Occipital lobe (tissue), 2 donors: ENCODE measurements around the gene HOXC9. TPM values are rescaled to one million over a fixed set of nuclear protein-coding genes. Genes with fewer than 3 reads are reported as not detected.

Experiments
- DNase-seq: peaks from one replicate; lab custom pipeline; 2025; lab: John Stamatoyannopoulos, UW
- total RNA-seq: library from RNA; depleted of rRNA; stranded (reverse); fragments of >200 nt; gene quantifications from one replicate; pipeline ENCODE4 v1.2.3, GENCODE V29; 2014

The HOXC9 gene
- total RNA-seq, 1 donor from 2014 or later, result not detected

DNA sequence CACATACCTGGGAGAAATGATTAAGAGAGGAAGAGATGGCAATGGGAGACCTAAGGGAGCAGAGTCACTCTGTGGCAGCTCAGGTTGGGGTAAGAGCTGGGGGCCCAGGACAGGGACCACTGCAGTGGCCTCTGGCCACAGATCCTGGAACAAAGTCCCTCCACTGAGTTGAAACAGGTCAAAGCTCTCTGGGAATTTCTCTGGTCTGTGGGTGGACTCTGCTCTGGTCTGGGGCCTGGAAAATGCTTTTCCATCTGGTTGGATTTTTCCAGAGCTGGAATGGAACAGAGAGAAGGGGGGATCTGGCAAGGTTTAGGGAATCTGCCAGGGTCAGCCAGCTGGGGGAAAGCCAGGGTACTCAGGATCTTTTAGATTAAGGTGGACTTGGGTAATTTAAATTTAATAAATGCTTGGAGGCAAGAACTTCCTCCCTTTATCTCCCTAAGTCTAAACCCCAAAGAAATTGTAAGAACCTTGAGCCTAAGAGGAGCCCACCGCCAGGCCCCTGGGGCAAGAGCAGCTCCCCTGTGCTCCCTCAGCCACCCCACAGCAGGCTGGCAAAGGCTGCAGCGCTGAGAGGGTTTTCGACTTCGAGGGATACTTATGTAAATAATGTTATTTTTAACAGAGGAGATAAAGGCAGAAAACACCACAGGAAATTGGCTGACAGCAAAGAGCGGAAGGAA lies 11.3 kb upstream of the HOXC9 start:
- no peak for DNase-seq

DNA sequence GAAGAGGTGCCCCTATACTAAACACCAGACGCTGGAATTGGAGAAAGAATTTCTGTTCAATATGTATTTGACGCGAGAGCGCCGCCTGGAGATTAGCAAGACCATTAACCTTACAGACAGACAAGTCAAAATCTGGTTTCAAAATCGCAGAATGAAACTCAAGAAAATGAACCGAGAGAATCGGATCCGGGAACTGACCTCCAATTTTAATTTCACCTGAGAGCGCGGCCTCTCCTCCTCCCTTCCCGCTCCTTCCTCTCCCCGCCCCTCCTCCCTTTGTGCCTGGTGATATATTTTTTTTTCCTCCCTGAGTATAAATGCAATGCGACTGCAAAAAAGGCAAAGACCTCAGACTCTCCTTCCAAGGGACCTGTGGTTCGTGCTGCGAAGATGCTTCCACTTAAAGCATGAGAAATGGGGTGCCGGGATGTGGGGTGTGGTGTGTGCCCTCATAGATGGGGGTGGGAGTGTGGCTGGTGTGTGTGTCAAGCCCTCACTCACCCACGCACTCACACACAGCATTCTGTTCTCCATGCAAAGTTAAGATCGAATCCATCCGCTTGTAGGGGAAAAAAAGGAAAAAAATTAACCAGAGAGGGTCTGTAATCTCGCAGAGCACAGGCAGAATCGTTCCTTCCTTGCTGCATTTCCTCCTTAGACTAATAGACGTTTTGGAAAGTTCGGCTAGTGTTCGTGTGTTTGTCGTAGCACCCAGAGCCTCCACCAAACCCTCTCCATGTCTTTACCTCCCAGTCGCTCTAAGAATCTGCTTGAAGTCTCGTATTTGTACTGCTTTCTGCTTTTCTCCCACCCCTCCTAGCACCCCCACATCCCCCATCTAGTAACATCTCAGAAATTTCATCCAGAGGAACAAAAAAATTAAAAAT lies 10.5 kb upstream of the HOXC9 start:
- DNase-seq, result no peak

DNA sequence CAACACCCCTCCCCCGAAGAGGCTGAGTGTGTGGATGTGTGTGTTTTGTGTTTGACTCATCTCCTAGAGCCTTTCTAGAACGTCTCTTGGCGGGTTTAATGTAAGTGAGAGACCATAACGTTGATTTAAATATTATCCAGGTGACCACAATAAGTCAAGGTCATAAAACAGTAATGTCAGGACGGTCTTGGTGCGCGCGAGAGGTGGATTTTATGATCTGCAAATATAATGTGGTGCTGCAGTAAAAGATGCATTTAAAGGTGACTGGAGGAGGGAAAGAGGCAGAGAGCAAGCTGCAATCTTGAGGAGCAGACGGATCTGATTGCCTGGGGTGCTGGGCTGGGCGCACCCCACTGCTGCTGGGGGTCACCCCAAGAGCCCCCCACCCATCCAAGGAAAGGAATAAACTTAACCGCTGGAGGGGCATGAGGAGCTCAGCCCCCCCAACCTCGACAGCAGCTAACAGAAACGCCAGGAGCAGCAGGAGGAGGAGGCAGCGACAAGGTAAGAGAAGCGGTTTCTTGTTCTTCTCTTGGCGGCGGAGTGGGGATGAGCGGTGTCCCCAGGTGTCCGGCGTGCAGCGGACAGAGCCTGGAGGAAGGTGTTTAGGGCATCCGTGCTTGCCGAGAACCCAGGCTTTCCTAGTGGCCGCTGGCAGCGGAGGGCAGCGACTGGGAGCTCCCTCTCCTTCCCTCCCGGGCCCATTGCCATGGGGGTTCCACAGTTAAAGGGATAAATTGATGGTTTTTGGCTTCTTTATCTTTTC lies 9.5 kb upstream of the HOXC9 start:
- DNase-seq, result no peak

DNA sequence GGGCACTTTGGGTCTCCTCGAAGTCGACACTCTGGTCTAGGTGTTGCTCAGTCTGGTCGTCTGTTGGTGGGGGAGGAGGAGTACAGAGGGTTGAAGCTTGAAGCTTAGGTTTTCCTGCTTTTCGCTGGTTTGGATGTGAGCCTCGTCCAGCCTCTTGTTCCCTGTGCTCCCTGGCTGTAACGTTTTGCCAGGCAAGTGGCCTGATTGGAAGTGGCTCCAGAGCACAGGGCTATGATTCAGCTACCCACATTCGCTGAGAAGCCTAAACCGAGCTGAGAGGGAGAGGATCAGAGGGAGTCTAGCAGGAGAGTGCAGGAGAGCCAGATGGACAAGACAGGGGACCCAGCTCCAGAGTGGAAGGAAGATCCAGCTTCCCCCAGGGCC lies 8.9 kb upstream of the HOXC9 start:
- no peak for DNase-seq

- no peak for DNase-seq
These were observed 7.5 kb upstream of the HOXC9 start for GRCh38 chr12:53992377-53992889.

GRCh38 chr12:53993162-53994008 lies 6.6 kb upstream of the HOXC9 start:
- no peak for DNase-seq

- DNase-seq, result no peak
These were observed 6.0 kb upstream of the HOXC9 start for GRCh38 chr12:53994009-53994263.

GRCh38 chr12:53994264-53995001 lies 5.5 kb upstream of the HOXC9 start:
- no peak for DNase-seq

DNA sequence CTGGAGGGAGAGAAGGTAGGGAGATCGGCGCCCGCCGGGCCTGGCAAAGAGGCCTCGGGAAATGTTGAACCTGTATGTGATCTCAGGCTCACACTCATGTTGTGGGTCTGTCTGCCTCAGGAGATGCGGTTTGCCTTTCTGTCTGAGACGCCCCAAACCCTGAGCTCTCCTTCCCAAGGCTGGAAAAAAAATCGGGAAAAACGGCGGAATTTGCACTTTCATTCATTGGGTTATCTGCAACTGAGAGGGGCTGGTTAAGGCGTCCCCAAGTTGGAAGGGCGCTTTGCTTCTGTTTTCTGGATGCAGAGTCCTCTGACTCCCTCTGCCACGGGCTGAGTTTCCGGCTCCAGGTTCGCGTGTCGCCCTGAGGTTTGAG lies 5.0 kb upstream of the HOXC9 start:
- DNase-seq, result no peak

DNA sequence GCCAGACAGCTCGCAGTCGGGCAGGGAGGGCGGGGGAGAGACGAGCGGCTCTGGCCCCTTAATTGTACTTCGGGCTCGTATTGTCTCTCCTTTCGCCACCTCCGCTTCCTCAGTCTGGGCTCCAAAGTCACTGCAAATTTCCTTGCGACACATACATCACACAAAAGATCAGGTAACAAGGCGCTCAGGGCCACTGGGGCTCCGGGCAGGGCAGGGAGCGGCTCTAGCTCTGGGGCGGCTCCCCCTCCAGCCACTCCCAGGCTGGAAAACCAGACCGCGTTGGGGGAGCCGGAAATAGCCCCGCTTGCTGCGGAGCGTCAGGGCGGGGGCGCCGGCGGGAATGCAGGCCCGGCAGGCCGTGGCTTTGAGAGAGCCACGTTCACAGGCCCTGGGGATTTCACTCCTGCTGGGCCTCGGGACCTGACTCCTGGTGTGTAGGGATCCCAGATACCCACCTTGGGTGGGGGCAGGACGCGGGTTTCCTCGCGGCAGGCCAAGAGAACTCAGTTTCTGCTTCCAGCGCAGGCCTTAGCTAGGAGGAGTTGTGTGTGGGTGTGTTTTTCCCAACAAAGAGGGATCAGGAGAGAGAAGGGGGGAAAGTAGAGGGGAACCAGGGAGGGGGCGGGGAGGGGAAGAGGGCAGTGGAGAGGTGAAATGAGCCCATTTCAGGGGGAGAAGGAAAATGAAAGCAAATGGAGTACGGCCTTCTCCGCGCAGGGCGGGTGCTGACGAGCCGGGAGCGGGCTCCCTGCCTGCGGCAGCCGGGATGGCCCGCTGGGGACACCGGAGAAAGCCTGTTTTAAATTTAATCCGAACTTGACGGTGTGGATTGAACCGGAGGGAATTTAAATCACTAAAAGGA lies 4.4 kb upstream of the HOXC9 start:
- DNase-seq, result no peak

DNA sequence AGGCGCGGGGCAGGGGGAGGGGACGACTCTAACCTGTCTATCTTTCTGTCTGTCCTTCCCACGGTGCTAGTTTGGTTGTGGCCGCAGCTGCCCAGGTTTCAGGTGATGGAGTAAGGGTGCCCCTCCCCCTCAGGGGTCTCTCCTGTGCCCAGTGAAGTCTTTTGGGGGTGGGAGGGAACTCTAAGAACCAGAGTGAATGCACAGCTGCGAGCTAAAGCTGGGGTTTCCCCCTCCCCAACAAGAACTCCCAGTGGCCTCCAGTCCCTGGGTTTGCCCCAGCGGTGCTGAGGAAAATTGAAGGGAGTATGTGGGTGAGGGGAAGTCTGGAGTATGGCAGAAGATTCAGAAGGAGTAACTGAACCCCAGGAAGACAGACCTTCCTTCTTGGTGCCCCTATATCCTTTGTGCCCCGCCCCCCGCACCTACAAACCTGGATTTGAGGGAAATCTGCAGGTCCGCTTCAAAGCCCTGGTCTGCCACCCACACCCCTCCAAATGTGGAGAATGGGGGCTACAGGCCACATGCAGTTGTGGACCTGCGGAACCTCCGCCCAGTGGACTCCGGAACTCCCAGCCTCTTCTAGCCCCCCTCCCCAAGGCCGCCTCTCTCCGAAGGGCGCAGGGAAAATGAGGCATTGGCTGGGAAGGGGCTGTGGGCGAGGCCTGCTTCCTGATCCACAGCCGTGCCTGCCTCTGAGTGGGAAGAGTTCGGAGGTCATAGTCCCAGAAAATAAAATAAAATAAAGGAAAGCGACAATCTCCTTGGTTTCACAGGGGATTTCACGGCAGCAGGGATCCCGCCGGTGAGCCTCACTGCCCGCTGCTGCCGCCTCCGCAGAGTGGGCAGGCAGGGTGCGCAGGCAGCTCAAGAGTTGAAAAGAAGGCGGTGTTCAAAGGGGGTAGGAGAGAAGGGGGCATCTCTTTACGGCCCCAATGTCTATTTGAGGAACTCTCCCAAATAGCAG lies 3.4 kb upstream of the HOXC9 start:
- no peak for DNase-seq

DNA sequence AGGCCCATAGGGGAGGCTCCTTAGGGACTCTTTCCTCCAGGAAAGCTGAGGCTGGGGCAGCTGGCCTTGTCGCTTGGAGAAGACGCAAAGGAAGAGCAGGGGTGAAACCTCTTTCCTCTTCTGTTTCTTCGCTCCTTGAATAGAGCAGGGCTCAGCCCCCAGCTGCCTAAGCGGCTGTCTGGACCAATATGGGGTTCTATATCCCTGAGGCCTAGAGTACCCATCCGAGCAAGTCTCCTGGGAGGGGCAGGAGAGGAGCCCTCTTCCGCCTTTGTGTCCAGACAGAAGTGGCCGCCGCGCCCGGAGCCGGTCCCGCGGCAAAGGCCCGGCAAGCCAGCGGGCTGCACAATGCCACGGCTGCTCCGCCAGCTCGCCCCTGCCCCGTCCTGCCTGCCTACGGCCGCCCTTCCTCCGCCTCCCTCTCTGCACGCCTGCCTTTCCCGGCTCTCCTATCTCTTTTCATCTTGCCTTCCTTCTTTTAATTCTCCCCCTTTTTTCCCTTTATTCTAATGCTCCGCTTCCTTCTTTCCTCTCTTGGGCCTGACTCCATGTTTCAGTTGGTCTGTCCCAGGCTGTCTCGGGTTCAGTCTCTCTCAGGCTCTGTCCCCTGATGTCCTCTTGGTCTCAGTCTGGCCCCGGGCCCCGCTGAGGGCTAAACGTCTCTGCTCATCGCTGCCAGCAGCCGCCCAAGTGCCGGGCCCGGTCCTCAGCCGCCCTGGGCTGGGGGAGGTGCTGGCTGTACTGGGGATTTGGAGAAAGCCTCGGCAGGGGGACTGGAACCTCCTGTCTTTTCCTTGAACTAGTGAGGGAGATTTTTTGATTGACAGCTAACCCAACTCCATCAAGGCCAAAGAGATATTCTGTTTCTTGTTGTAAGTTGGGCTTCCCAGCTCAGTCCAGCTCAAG lies 2.5 kb upstream of the HOXC9 start:
- DNase-seq, result no peak

DNA sequence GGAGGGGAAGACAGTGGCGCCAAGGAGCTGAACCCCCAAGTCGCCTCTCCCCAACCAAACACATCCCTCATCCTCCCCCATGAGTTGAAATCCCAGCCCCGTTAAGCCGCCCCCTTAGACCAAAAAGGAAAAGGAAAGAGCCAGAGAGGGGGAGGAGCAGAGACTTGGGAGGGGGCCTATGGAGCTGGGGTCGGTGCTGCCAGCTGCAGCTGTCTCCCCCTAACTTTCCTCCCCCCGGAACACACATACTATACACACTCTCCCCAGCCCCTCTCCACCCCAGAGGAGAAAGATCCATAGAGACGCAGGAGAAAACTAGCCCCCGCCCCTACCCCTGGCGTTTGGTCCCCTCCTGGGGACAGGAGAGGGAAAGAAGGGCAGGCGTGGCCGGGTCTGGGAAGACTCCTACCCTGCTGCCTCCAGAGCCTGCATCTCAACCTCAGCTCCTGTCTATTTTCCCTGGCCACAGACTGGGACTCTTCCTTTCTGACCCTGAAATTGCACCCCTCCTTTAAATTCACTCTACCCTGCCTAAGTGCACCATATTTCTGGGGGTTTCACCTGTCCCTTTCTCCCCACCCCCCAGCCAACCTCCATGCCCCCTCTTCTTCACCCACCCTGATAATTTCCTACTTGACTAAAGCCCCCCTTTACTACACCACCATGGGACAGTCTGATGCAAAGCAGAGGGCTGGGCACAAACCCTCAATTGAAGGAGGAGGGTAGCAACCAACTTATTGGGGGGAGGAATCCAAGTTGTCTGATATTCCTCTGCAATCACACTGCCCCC lies 1.7 kb upstream of the HOXC9 start:
- DNase-seq, result no peak

- no peak for DNase-seq
These were observed 1.1 kb upstream of the HOXC9 start for GRCh38 chr12:53998900-53999236.

DNA sequence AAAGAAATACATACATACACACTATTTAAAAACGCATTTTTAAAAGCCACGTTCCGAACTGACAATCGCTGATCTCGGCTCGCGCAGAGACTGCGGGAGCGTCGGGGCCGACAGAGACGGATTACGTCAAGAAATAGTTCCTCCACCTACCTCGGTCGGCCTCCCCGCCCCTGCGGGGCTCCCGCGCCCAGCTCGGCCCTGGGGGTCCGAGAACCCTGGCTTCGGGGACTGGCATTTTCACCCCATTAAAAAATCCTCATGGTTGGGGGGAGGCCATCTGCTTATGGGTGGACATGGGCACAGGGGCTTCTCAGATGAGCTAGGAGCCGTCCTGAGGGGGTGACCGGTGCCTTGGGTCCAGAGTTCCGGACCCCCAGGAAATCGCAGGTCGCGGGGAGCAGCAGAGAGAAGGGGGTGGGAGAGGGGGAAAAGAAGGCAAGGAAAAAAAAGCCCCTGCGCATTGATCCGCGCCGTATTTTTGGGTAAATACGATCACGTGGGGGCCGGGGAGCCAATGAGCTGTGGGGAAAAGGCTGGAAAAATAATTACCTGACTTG lies 324 bp upstream of the HOXC9 start:
- DNase-seq, result no peak
